Epithelial cell of prostate (primary cell): ENCODE results near the gene PRSS58.

ENCODE experiments used
- DNase-seq: peaks from one replicate; pipeline ENCODE4 v3.0.0-alpha.2; 2011; ENCODE audit warnings: low read depth, low spot score
- H3K27ac ChIP-seq: fragments of 450-650 bp; 2 replicates; pipeline ENCODE4 v1.5.1; 2017; ENCODE audit warnings: mild to moderate bottlenecking

PRSS58 gene

GRCh38 chr7:142257958-142258357 is at the start of gene PRSS58:
Gene PRSS58, minus strand, starts transcription at chr7:142258058. Its CDS starts 351 bp downstream, at chr7:142257707.
- no peak within 1 kb of the TSS for H3K27ac ChIP-seq
- DNase-seq = no peak

GRCh38 chr7:142307246-142307900 is 49.5 kb upstream of the PRSS58 start:
- no peak for DNase-seq
- no peak overlapping the region for H3K27ac ChIP-seq

GRCh38 chr7:142303650-142304049 is 45.8 kb upstream of the PRSS58 start:
- H3K27ac ChIP-seq = no peak overlapping the region
- no peak for DNase-seq

- no peak overlapping the region for H3K27ac ChIP-seq
These were observed 44.2 kb upstream of the PRSS58 start for GRCh38 chr7:142301923-142302550.

GRCh38 chr7:142301299-142301698 is 43.4 kb upstream of the PRSS58 start:
- no peak for DNase-seq
- H3K27ac ChIP-seq = no peak overlapping the region

More at GRCh38 chr7:142301923-142302550, 44.2 kb upstream of the PRSS58 start:
- DNase-seq = no peak

GRCh38 chr7:142300689-142301088 is 42.8 kb upstream of the PRSS58 start:
- no peak overlapping the region for H3K27ac ChIP-seq
- DNase-seq = no peak

- H3K27ac ChIP-seq = no peak overlapping the region
- DNase-seq = no peak
These were observed 41.5 kb upstream of the PRSS58 start for GRCh38 chr7:142299237-142299781.

GRCh38 chr7:142298627-142299026 is 40.8 kb upstream of the PRSS58 start:
- H3K27ac ChIP-seq = no peak overlapping the region
- no peak for DNase-seq

- H3K27ac ChIP-seq = no peak overlapping the region
- no peak for DNase-seq
These were observed 40.2 kb upstream of the PRSS58 start for GRCh38 chr7:142298009-142298408.

GRCh38 chr7:142280263-142280662 is 22.4 kb upstream of the PRSS58 start:
- no peak overlapping the region for H3K27ac ChIP-seq
- no peak for DNase-seq

GRCh38 chr7:142279601-142280000 is 21.7 kb upstream of the PRSS58 start:
- no peak for DNase-seq

GRCh38 chr7:142275028-142275427 is 17.2 kb upstream of the PRSS58 start:
- no peak for DNase-seq

More at GRCh38 chr7:142279601-142280000, 21.7 kb upstream of the PRSS58 start:
- no peak overlapping the region for H3K27ac ChIP-seq

GRCh38 chr7:142272841-142273240 is 15.0 kb upstream of the PRSS58 start:
- no peak for DNase-seq
- no peak overlapping the region for H3K27ac ChIP-seq

More at GRCh38 chr7:142275028-142275427, 17.2 kb upstream of the PRSS58 start:
- no peak overlapping the region for H3K27ac ChIP-seq

GRCh38 chr7:142263598-142264380 is 5.9 kb upstream of the PRSS58 start:
- no peak for DNase-seq
- H3K27ac ChIP-seq = no peak overlapping the region

GRCh38 chr7:142250705-142251104 is 7.2 kb downstream of the PRSS58 start:
- no peak for DNase-seq
- no peak overlapping the region for H3K27ac ChIP-seq

- no peak overlapping the region for H3K27ac ChIP-seq
- no peak for DNase-seq
These were observed 7.9 kb downstream of the PRSS58 start for GRCh38 chr7:142249918-142250317.

GRCh38 chr7:142248166-142249160 is 9.4 kb downstream of the PRSS58 start:
- H3K27ac ChIP-seq = no peak overlapping the region
- no peak for DNase-seq

- DNase-seq = no peak
- H3K27ac ChIP-seq = no peak overlapping the region
These were observed 14.0 kb downstream of the PRSS58 start for GRCh38 chr7:142243823-142244222.

GRCh38 chr7:142240546-142240945 is 17.3 kb downstream of the PRSS58 start:
- H3K27ac ChIP-seq = no peak overlapping the region
- no peak for DNase-seq

- DNase-seq = no peak
- H3K27ac ChIP-seq = no peak overlapping the region
These were observed 26.1 kb downstream of the PRSS58 start for GRCh38 chr7:142231716-142232115.
